ENCODE data around the gene HOXC6.

DNA sequence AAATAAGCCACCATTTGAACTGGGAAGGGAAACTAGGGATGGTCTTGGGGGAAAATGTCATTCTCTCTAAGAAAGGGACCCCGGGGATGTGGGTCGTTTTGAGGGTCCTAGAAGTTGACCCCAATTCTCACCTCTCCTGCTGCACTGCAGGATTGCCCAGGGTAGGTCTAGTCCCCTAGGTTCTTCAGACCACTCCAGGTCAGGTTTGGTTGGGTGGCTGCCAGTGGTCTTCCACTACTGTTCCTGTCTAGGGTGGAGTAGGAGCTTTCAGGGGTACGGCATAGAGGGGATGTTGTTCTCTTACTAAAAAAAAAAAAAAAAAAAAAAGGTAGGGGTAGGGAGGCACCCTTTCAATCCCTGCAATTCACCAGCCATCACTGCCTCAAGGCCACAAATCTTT is 12.2 kb upstream of the HOXC6 start:
- TF ChIP-seq CHD4 (IDR thresholded peaks at IDR 0.05; ENCODE audit: insufficient read depth, insufficient replicate concordance, low read depth, low read length, poor library complexity, severe bottlenecking) (no peak), POLR2AphosphoS5 (IDR thresholded peaks at IDR 0.05; ENCODE audit: control insufficient read depth, insufficient read depth, low read depth, low read length) (no peak), HNRNPLL (IDR thresholded peaks at IDR 0.05; ENCODE audit: low read depth, low read length, poor library complexity, severe bottlenecking) (no peak), NR1H2 (CRISPR knock-in tag; IDR thresholded peaks at IDR 0.05) (no peak), MCM2 (IDR thresholded peaks at IDR 0.05; ENCODE audit: low read depth) (no peak)
- TF ChIP-seq, protein P1, sequence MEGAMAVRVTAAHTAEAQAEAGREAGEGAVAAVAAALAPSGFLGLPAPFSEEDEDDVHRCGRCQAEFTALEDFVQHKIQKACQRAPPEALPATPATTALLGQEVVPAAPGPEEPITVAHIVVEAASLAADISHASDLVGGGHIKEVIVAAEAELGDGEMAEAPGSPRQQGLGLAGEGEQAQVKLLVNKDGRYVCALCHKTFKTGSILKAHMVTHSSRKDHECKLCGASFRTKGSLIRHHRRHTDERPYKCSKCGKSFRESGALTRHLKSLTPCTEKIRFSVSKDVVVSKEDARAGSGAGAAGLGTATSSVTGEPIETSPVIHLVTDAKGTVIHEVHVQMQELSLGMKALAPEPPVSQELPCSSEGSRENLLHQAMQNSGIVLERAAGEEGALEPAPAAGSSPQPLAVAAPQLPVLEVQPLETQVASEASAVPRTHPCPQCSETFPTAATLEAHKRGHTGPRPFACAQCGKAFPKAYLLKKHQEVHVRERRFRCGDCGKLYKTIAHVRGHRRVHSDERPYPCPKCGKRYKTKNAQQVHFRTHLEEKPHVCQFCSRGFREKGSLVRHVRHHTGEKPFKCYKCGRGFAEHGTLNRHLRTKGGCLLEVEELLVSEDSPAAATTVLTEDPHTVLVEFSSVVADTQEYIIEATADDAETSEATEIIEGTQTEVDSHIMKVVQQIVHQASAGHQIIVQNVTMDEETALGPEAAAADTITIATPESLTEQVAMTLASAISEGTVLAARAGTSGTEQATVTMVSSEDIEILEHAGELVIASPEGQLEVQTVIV (CRISPR knock-in tag; IDR thresholded peaks at IDR 0.05; ENCODE audit: borderline replicate concordance): no peak
- TF ChIP-seq, protein P2, sequence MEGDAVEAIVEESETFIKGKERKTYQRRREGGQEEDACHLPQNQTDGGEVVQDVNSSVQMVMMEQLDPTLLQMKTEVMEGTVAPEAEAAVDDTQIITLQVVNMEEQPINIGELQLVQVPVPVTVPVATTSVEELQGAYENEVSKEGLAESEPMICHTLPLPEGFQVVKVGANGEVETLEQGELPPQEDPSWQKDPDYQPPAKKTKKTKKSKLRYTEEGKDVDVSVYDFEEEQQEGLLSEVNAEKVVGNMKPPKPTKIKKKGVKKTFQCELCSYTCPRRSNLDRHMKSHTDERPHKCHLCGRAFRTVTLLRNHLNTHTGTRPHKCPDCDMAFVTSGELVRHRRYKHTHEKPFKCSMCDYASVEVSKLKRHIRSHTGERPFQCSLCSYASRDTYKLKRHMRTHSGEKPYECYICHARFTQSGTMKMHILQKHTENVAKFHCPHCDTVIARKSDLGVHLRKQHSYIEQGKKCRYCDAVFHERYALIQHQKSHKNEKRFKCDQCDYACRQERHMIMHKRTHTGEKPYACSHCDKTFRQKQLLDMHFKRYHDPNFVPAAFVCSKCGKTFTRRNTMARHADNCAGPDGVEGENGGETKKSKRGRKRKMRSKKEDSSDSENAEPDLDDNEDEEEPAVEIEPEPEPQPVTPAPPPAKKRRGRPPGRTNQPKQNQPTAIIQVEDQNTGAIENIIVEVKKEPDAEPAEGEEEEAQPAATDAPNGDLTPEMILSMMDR (IDR thresholded peaks at IDR 0.05 in 2 of 3, conservative IDR thresholded peaks at IDR 0.05 in 1 of 3; ENCODE audit: insufficient read depth in 2 of 3, low read depth in 1 of 3, low read length in 3 of 3): no peak
